ENCODE data around the gene GRM7.
"Not testable (repeated sequence)": the region's sequence is repeated elsewhere in the genome, so short reads cannot be mapped to it uniquely, and the experiment has no call there.

GRM7 gene

GRCh38 chr3:6860954-6861624 is at the start of gene GRM7:
Gene GRM7, plus strand, starts transcription at chr3:6861115.
- no peak for DNase-seq (ENCODE audit: low read depth)

- DNase-seq (ENCODE audit: low read depth), result no peak
Observed at GRCh38 chr3:6821411-6821810, 39.5 kb upstream of the GRM7 start.

- no peak for DNase-seq (ENCODE audit: low read depth)
Observed at GRCh38 chr3:6825524-6825923, 35.4 kb upstream of the GRM7 start.

GRCh38 chr3:6827453-6827852 is 33.5 kb upstream of the GRM7 start:
- DNase-seq (ENCODE audit: low read depth), result no peak

GRCh38 chr3:6844723-6845122 is 16.2 kb upstream of the GRM7 start:
- DNase-seq (ENCODE audit: low read depth), result no peak

GRCh38 chr3:6854184-6854583 is 6.7 kb upstream of the GRM7 start:
- DNase-seq (ENCODE audit: low read depth), result no peak

GRCh38 chr3:6857510-6857909 is 3.4 kb upstream of the GRM7 start:
- DNase-seq (ENCODE audit: low read depth), result no peak

- no peak for DNase-seq (ENCODE audit: low read depth)
Observed at GRCh38 chr3:6860149-6860953, 564 bp upstream of the GRM7 start.

- DNase-seq (ENCODE audit: low read depth), result no peak
Observed at GRCh38 chr3:6861625-6862000, 698 bp downstream of the GRM7 start.

- no peak for DNase-seq (ENCODE audit: low read depth)
Observed at GRCh38 chr3:6862041-6862879, 1.3 kb downstream of the GRM7 start.

- no peak for DNase-seq (ENCODE audit: low read depth)
Observed at GRCh38 chr3:6862880-6863195, 1.9 kb downstream of the GRM7 start.

GRCh38 chr3:6867269-6867668 is 6.4 kb downstream of the GRM7 start:
- no peak for DNase-seq (ENCODE audit: low read depth)

GRCh38 chr3:6878731-6879130 is 17.8 kb downstream of the GRM7 start:
- no peak for DNase-seq (ENCODE audit: low read depth)

GRCh38 chr3:6912240-6912639 is 51.3 kb downstream of the GRM7 start:
- no peak for DNase-seq (ENCODE audit: low read depth)

GRCh38 chr3:6915898-6916297 is 55.0 kb downstream of the GRM7 start:
- no peak for DNase-seq (ENCODE audit: low read depth)

- no peak for DNase-seq (ENCODE audit: low read depth)
Observed at GRCh38 chr3:6921066-6921465, 60.2 kb downstream of the GRM7 start.

GRCh38 chr3:6921876-6922275 is 61.0 kb downstream of the GRM7 start:
- no peak for DNase-seq (ENCODE audit: low read depth)

- DNase-seq (ENCODE audit: low read depth), result no peak
Observed at GRCh38 chr3:6928064-6928463, 67.1 kb downstream of the GRM7 start.

- no peak for DNase-seq (ENCODE audit: low read depth)
Observed at GRCh38 chr3:6929918-6930317, 69.0 kb downstream of the GRM7 start.

- DNase-seq (ENCODE audit: low read depth), result not testable (repeated sequence)
Observed at GRCh38 chr3:6935418-6935817, 74.5 kb downstream of the GRM7 start.

- no peak for DNase-seq (ENCODE audit: low read depth)
Observed at GRCh38 chr3:6935970-6936369, 75.1 kb downstream of the GRM7 start.

GRCh38 chr3:6962801-6963200 is 101.9 kb downstream of the GRM7 start:
- no peak for DNase-seq (ENCODE audit: low read depth)

GRCh38 chr3:6965881-6966280 is 105.0 kb downstream of the GRM7 start:
- DNase-seq (ENCODE audit: low read depth), result no peak
